HepG2 (cell line): ENCODE results near the gene WDR62. TPM values are rescaled to one million over a fixed set of nuclear protein-coding genes. Genes with fewer than 3 reads are reported as not detected.

Source experiments
- CHD2 ChIP-seq: IDR thresholded peaks from 2 replicates; pipeline ENCODE4 v1.6.1; 2011; ENCODE audit warnings: low read depth, low read length, improper control_type of control experiment
- CREB1 ChIP-seq, 2 experiments: fragments of 450-650 bp in 1 of 2; IDR thresholded peaks; 2 replicates each; pipeline ENCODE4 v1.6.1; 2016 to 2017; ENCODE audit warnings: control low read depth in 1 of 2, mild to moderate bottlenecking in 1 of 2, missing compliant biosample characterization in 1 of 2, missing genetic modification characterization in 1 of 2
- GATA4 ChIP-seq: sonication (generic); IDR thresholded peaks from 2 replicates; pipeline ENCODE4 v1.6.1; 2016; ENCODE audit warnings: antibody characterized with exemption, low read depth, borderline replicate concordance
- HES4 ChIP-seq: sonication (generic); formaldehyde crosslinking; IDR thresholded peaks from 2 replicates; pipeline ENCODE4 v1.9.0; 2021; ENCODE audit warnings: mild to moderate bottlenecking, missing genetic modification reagents, borderline replicate concordance
- KDM5A ChIP-seq: fragments of 200-600 bp; sonication (generic); IDR thresholded peaks from 2 replicates; pipeline ENCODE4 v1.7.0; 2018; ENCODE audit warnings: antibody characterized with exemption, mild to moderate bottlenecking, low read length, borderline replicate concordance
- MLX ChIP-seq: IDR thresholded peaks from 2 replicates; pipeline ENCODE4 v1.6.1; 2016
- PHF8 ChIP-seq: sonication (generic); formaldehyde crosslinking; IDR thresholded peaks from 2 replicates; pipeline ENCODE4 v1.5.0; 2020; ENCODE audit warnings: missing genetic modification reagents
- PLSCR1 ChIP-seq: sonication (generic); formaldehyde crosslinking; IDR thresholded peaks from 2 replicates; pipeline ENCODE4 v1.5.0; 2020; ENCODE audit warnings: missing genetic modification reagents, mild to moderate bottlenecking, borderline replicate concordance
- POGZ ChIP-seq: sonication (generic); formaldehyde crosslinking; IDR thresholded peaks from 2 replicates; pipeline ENCODE4 v1.4.0; 2020; ENCODE audit warnings: mild to moderate bottlenecking, missing genetic modification reagents
- RBM39 ChIP-seq: fragments of 200-400 bp; formaldehyde crosslinking; IDR thresholded peaks from one replicate; pipeline ENCODE4 v1.6.1; 2018; ENCODE audit warnings: antibody characterized with exemption, mild to moderate bottlenecking, low read depth, low read length; ENCODE audit not compliant: poor library complexity, severe bottlenecking
- ZMYM3 ChIP-seq: sonication (generic); formaldehyde crosslinking; IDR thresholded peaks from 2 replicates; pipeline ENCODE4 v1.5.1; 2020; ENCODE audit warnings: mild to moderate bottlenecking, missing genetic modification reagents
- ZNF747 ChIP-seq: sonication (generic); formaldehyde crosslinking; IDR thresholded peaks from 2 replicates; pipeline ENCODE4 v1.8.1; 2023; ENCODE audit warnings: missing genetic modification reagents, mild to moderate bottlenecking, borderline replicate concordance
- ZNF784 ChIP-seq: sonication (generic); formaldehyde crosslinking; IDR thresholded peaks from 2 replicates; pipeline ENCODE4 v1.5.1; 2020; ENCODE audit warnings: missing genetic modification reagents, mild to moderate bottlenecking, borderline replicate concordance
- polyA plus RNA-seq, 8 experiments: library from polyadenylated mRNA; depleted of rRNA in 3 of 8; stranded (reverse) in 7 of 8; unstranded in 1 of 8; fragments of >200 nt; fragmentation: Illumina TruSeq in 4 of 8; extraction: Trizol in 4 of 8; gene quantifications; 2 replicates each; pipeline versions ENCODE4 v1.2.1 to v1.2.3, GENCODE V29; 2011 to 2016; ENCODE audit warnings: low read depth in 4 of 8, missing spikeins in 1 of 8, mixed read lengths in 1 of 8; ENCODE audit not compliant: insufficient read depth in 1 of 8
- total RNA-seq, 5 experiments: library from RNA; depleted of rRNA; stranded (reverse); fragments of >200 nt; fragmentation: Illumina TruSeq; extraction: Trizol; gene quantifications; 2 replicates each; pipeline ENCODE4 v1.2.3, GENCODE V29; 2016; ENCODE audit warnings: low read depth in 1 of 5
- TF ChIP-seq, protein P1 (sequence below): sonication (generic); formaldehyde crosslinking; IDR thresholded peaks from 2 replicates; pipeline ENCODE4 v1.4.0; 2020; ENCODE audit warnings: missing genetic modification reagents, low read depth, mild to moderate bottlenecking, borderline replicate concordance
- TF ChIP-seq, protein P2 (sequence below): sonication (generic); formaldehyde crosslinking; IDR thresholded peaks from 2 replicates; pipeline ENCODE4 v1.5.1; 2020; ENCODE audit warnings: mild to moderate bottlenecking, missing genetic modification reagents

WDR62 gene
- total and polyA plus RNA-seq, 2 of the 13 experiments (the other 11 are each of a cell fraction or from before 2014, with no cell fraction given), result 5.8 to 12.5 TPM

DNA sequence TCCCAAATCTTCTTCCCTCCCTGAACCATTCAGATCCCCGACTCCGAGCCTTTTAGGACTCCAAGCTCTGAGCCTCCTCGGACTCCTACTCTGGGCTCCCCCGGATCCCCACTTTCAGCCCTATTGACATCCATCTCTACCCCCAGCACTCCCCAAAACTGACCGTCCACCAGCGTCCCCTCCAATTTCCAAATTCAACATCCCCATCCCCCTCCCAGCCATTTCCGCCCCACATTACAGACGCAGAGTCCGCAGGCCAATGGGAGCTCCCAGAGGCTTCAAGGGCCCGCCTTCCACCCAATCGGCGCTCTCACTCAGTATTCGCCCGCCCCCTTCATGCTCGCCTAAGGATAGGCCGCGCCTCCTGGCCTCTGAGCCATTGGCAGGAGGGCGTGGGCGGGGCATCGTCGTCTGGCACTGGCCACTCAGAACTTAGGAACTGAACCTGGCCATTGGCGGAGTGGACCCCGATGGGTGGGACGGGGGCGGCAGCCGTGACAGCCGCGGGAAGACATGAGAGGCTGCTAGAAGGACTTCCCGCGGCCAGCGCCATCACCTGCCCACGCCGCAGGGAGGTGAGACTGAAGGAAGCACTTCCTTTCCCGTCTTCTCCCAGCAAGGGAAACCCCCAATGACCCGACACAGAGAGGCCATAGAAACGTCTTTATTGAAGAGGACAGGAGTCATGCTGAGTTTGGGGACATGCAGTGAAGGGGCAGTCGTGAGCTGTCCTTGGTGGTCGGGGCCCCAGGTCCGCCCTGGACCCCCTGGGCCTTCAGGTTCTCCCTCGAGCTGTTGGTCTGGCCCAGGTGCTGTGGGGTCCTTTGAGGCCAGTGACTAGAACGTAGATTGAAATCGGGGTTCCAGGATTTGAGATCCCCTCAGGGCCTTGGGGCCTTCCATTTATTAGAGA is 40.4 kb upstream of the WDR62 start, which contains the start of gene ALKBH6 (continued):
- TF ChIP-seq KDM5A (peak; percentile 56; the same call in 1 of the 2 replicates), ZNF784 (peak; percentile 76; the same call in 1 of the 2 replicates), POGZ (CRISPR knock-in tag) (peak; percentile 36; the same call in 1 of the 2 replicates), PLSCR1 (no peak), CHD2 (peak; percentile 75; the same call in 1 of the 2 replicates), MLX (CRISPR knock-in tag) (no peak), CREB1 (IDR thresholded peaks at IDR 0.05) (peak; percentile 77), CREB1 (CRISPR knock-in tag; IDR thresholded peaks at IDR 0.05) (peak; percentile 92), PHF8 (peak; percentile 65; the same call in 1 of the 2 replicates), GATA4 (0 out of 2 replicates have a peak, but pooled peaks have one; percentile 12), RBM39 (peak; percentile 77), ZNF747 (CRISPR knock-in tag) (no peak), HES4 (no peak), ZMYM3 (CRISPR knock-in tag) (no peak)
- TF ChIP-seq, protein P1, sequence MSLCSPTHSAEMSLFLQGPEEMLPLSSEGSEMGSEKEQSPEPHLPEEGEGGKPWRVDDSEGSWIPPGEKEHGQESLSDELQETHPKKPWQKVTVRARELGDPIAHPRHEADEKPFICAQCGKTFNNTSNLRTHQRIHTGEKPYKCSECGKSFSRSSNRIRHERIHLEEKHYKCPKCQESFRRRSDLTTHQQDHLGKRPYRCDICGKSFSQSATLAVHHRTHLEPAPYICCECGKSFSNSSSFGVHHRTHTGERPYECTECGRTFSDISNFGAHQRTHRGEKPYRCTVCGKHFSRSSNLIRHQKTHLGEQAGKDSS (CRISPR knock-in tag), result no peak
- TF ChIP-seq, protein P2, sequence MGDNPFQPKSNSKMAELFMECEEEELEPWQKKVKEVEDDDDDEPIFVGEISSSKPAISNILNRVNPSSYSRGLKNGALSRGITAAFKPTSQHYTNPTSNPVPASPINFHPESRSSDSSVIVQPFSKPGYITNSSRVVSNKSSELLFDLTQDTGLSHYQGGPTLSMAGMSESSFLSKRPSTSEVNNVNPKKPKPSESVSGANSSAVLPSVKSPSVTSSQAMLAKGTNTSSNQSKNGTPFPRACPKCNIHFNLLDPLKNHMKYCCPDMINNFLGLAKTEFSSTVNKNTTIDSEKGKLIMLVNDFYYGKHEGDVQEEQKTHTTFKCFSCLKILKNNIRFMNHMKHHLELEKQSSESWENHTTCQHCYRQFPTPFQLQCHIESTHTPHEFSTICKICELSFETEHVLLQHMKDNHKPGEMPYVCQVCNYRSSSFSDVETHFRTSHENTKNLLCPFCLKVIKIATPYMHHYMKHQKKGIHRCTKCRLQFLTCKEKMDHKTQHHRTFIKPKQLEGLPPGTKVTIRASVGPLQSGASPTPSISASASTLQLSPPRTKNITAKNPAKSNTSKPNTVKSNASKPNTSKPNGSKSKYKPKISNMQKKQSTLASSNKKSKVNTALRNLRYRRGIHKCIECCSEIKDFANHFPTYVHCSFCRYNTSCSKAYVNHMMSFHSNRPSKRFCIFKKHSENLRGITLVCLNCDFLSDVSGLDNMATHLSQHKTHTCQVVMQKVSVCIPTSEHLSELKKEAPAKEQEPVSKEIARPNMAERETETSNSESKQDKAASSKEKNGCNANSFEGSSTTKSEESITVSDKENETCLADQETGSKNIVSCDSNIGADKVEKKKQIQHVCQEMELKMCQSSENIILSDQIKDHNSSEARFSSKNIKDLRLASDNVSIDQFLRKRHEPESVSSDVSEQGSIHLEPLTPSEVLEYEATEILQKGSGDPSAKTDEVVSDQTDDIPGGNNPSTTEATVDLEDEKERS (CRISPR knock-in tag), result no peak
